Measurements from ENCODE around the gene UBE3D.

DNA sequence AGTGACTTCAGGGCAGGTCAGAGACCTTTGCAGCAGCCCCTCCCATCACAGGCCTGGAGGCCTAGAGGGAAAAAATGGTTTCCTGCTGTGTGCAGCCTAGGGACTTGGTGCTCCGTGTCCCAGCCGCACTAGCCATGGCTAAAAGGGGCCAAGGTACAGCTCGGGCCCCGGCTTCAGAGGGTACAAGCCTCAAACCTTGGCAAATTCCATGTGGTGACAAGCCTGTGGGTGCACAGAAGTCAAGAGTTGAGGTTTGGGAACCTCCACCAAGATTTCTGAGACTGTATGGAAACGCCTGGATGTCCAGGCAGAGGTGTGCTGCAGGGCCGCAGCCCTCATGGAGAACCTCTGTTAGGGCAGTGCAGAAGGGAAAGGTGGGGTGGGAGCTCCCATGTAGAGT is 34.0 kb downstream of the UBE3D start:
- TF ChIP-seq, protein P1, sequence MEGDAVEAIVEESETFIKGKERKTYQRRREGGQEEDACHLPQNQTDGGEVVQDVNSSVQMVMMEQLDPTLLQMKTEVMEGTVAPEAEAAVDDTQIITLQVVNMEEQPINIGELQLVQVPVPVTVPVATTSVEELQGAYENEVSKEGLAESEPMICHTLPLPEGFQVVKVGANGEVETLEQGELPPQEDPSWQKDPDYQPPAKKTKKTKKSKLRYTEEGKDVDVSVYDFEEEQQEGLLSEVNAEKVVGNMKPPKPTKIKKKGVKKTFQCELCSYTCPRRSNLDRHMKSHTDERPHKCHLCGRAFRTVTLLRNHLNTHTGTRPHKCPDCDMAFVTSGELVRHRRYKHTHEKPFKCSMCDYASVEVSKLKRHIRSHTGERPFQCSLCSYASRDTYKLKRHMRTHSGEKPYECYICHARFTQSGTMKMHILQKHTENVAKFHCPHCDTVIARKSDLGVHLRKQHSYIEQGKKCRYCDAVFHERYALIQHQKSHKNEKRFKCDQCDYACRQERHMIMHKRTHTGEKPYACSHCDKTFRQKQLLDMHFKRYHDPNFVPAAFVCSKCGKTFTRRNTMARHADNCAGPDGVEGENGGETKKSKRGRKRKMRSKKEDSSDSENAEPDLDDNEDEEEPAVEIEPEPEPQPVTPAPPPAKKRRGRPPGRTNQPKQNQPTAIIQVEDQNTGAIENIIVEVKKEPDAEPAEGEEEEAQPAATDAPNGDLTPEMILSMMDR (IDR thresholded peaks at IDR 0.05): no peak
- no peak for TF ChIP-seq POLR2A (IDR thresholded peaks at IDR 0.05)

Data from uterus (tissue), 2 donors.